Measurements from ENCODE around the gene KCNMB2.

The KCNMB2 gene

GRCh38 chr3:178685591-178685906 is 149.3 kb downstream of the KCNMB2 start:
- no peak for TF ChIP-seq CTCF (IDR thresholded peaks at IDR 0.05; ENCODE audit: control insufficient read depth, insufficient read depth, low read depth, low read length, missing control alignments)
- no peak for DNase-seq (ENCODE audit: low read depth)
- no peak overlapping the region for H3K4me3 ChIP-seq (ENCODE audit: control insufficient read depth, low read depth, low read length)

- no peak for TF ChIP-seq CTCF (IDR thresholded peaks at IDR 0.05; ENCODE audit: control insufficient read depth, insufficient read depth, low read depth, low read length, missing control alignments)
- DNase-seq (ENCODE audit: low read depth) = no peak
Measured at GRCh38 chr3:178686826-178687225, 150.6 kb downstream of the KCNMB2 start.

GRCh38 chr3:178690571-178690970 is 154.3 kb downstream of the KCNMB2 start:
- H3K4me3 ChIP-seq (ENCODE audit: control insufficient read depth, low read depth, low read length) = no peak overlapping the region
- DNase-seq (ENCODE audit: low read depth) = no peak
- no peak for TF ChIP-seq CTCF (IDR thresholded peaks at IDR 0.05; ENCODE audit: control insufficient read depth, insufficient read depth, low read depth, low read length, missing control alignments)

More at GRCh38 chr3:178686826-178687225, 150.6 kb downstream of the KCNMB2 start:
- no peak overlapping the region for H3K4me3 ChIP-seq (ENCODE audit: control insufficient read depth, low read depth, low read length)

- TF ChIP-seq CTCF (IDR thresholded peaks at IDR 0.05; ENCODE audit: control insufficient read depth, insufficient read depth, low read depth, low read length, missing control alignments) = no peak
- no peak overlapping the region for H3K4me3 ChIP-seq (ENCODE audit: control insufficient read depth, low read depth, low read length)
- no peak for DNase-seq (ENCODE audit: low read depth)
Measured at GRCh38 chr3:178699364-178699763, 163.1 kb downstream of the KCNMB2 start.

- DNase-seq (ENCODE audit: low read depth) = no peak
- no peak for TF ChIP-seq CTCF (IDR thresholded peaks at IDR 0.05; ENCODE audit: control insufficient read depth, insufficient read depth, low read depth, low read length, missing control alignments)
- no peak overlapping the region for H3K4me3 ChIP-seq (ENCODE audit: control insufficient read depth, low read depth, low read length)
Measured at GRCh38 chr3:178699810-178700209, 163.6 kb downstream of the KCNMB2 start.

- peak; percentile 4 for TF ChIP-seq CTCF (IDR thresholded peaks at IDR 0.05; ENCODE audit: control insufficient read depth, insufficient read depth, low read depth, low read length, missing control alignments)
- no peak overlapping the region for H3K4me3 ChIP-seq (ENCODE audit: control insufficient read depth, low read depth, low read length)
- peak; percentile 66 for DNase-seq (ENCODE audit: low read depth)
Measured at GRCh38 chr3:178703268-178703975, 167.2 kb downstream of the KCNMB2 start.
